ENCODE data around the gene POLN. TPM values are rescaled to one million over a fixed set of nuclear protein-coding genes. Genes with fewer than 3 reads are reported as not detected.
"Not testable (repeated sequence)": the region's sequence is repeated elsewhere in the genome, so short reads cannot be mapped to it uniquely, and the experiment has no call there.

The POLN gene
- total RNA-seq, 1 experiment from 2014 or later, result 0.26 TPM

- Histone ChIP-seq H3K27ac (ENCODE audit: low read length) (no peak overlapping the region), H3K9ac (ENCODE audit: low read length) (no peak overlapping the region), H2AFZ (ENCODE audit: low read length) (no peak overlapping the region), H3K4me2 (ENCODE audit: low read length) (peak overlapping the region; percentile 81), H4K20me1 (ENCODE audit: low read length) (no peaks in the 10 kb centered on the region), H3K79me2 (ENCODE audit: low read length) (peaks cover 4% of the 10 kb centered on the region; the same call in 1 of the 2 replicates), H3K27me3 (ENCODE audit: low read length) (no peaks in the 10 kb centered on the region), H3K9me2 (replicated peaks; ENCODE audit: low read length) (no peaks in the 10 kb centered on the region), H3K4me3 (ENCODE audit: low read length) (peak overlapping the region; percentile 76; the same call in 1 of the 2 replicates), H3K4me1 (ENCODE audit: insufficient read depth, low read length) (peaks cover 3% of the 10 kb centered on the region; the same call in 1 of the 2 replicates), H3K36me3 (ENCODE audit: low read depth, low read length) (no peaks in the 10 kb centered on the region), H3F3A (ENCODE audit: low read length, unreplicated experiment) (no peaks in the 10 kb centered on the region), H3K9me3 (ENCODE audit: low read length) (no peaks in the 10 kb centered on the region)
- BruUV-seq (replicated peaks), result no TSS peak
- ChIA-PET CTCF (no interaction called here), POLR2A (ENCODE audit: unreplicated experiment) (interaction anchor here (0.6 kb wide), 1 partner anchor 90 kb away, joined by 5 read pairs; no protein-coding TSS in a partner anchor)
- TF ChIP-seq EZH2phosphoT487 (IDR thresholded peaks at IDR 0.05; ENCODE audit: borderline replicate concordance, low read length), result no peak
- intact Hi-C loops (cut with micrococcal nuclease), result no loop called here
- DNase-seq (no peak), ATAC-seq (no peak)
These were observed 201.3 kb downstream of the POLN start for GRCh38 chr4:2040391-2041238.

- no peaks in the 10 kb centered on the region for H3K36me3 ChIP-seq (ENCODE audit: low read depth, low read length)
- no peak overlapping the region for H3K27ac ChIP-seq (ENCODE audit: low read length)
- H3K79me2 ChIP-seq (ENCODE audit: low read length), result no peaks in the 10 kb centered on the region
- no peaks in the 10 kb centered on the region for H3K4me1 ChIP-seq (ENCODE audit: insufficient read depth, low read length)
- no peak overlapping the region for H3K4me2 ChIP-seq (ENCODE audit: low read length)
- H3K9me3 ChIP-seq (ENCODE audit: low read length), result no peaks in the 10 kb centered on the region
- H3F3A ChIP-seq (ENCODE audit: low read length, unreplicated experiment), result no peaks in the 10 kb centered on the region
- intact Hi-C loops (cut with micrococcal nuclease), result no loop called here
- H3K27me3 ChIP-seq (ENCODE audit: low read length), result no peaks in the 10 kb centered on the region
- no peak overlapping the region for H3K9ac ChIP-seq (ENCODE audit: low read length)
- ATAC-seq, result no peak
- no peak overlapping the region for H3K4me3 ChIP-seq (ENCODE audit: low read length)
- no TSS peak for BruUV-seq (replicated peaks)
- no peak for DNase-seq
- H2AFZ ChIP-seq (ENCODE audit: low read length), result no peak overlapping the region
- H4K20me1 ChIP-seq (ENCODE audit: low read length), result no peaks in the 10 kb centered on the region
- no peaks in the 10 kb centered on the region for H3K9me2 ChIP-seq (replicated peaks; ENCODE audit: low read length)
- ChIA-PET CTCF (no interaction called here), POLR2A (ENCODE audit: unreplicated experiment) (no interaction called here)
- no peak for TF ChIP-seq EZH2 (IDR thresholded peaks at IDR 0.05; ENCODE audit: low read length, unreplicated experiment)
- no peak for TF ChIP-seq CTCF (conservative IDR thresholded peaks at IDR 0.05; ENCODE audit: low read depth, low read length)
- TF ChIP-seq EZH2phosphoT487 (IDR thresholded peaks at IDR 0.05; ENCODE audit: borderline replicate concordance, low read length), result no peak
These were observed 205.1 kb downstream of the POLN start for GRCh38 chr4:2036866-2037265.

GRCh38 chr4:2036327-2036726 is 205.6 kb downstream of the POLN start:
- Histone ChIP-seq H3K9ac (ENCODE audit: low read length) (no peak overlapping the region), H3K36me3 (ENCODE audit: low read depth, low read length) (no peaks in the 10 kb centered on the region), H3K9me2 (replicated peaks; ENCODE audit: low read length) (no peaks in the 10 kb centered on the region), H3K4me1 (ENCODE audit: insufficient read depth, low read length) (no peaks in the 10 kb centered on the region), H4K20me1 (ENCODE audit: low read length) (no peaks in the 10 kb centered on the region), H2AFZ (ENCODE audit: low read length) (no peak overlapping the region), H3F3A (ENCODE audit: low read length, unreplicated experiment) (no peaks in the 10 kb centered on the region), H3K27ac (ENCODE audit: low read length) (no peak overlapping the region), H3K4me2 (ENCODE audit: low read length) (no peak overlapping the region), H3K4me3 (ENCODE audit: low read length) (no peak overlapping the region), H3K27me3 (ENCODE audit: low read length) (no peaks in the 10 kb centered on the region), H3K79me2 (ENCODE audit: low read length) (no peaks in the 10 kb centered on the region), H3K9me3 (ENCODE audit: low read length) (no peaks in the 10 kb centered on the region)
- TF ChIP-seq EZH2phosphoT487 (IDR thresholded peaks at IDR 0.05; ENCODE audit: borderline replicate concordance, low read length) (no peak), EZH2 (IDR thresholded peaks at IDR 0.05; ENCODE audit: low read length, unreplicated experiment) (no peak), CTCF (conservative IDR thresholded peaks at IDR 0.05; ENCODE audit: low read depth, low read length) (no peak)
- CTCF ChIA-PET, result no interaction called here
- ATAC-seq, result no peak
- POLR2A ChIA-PET (ENCODE audit: unreplicated experiment), result no interaction called here
- no peak for DNase-seq
- intact Hi-C loops (cut with micrococcal nuclease), result no loop called here
- no TSS peak for BruUV-seq (replicated peaks)

GRCh38 chr4:2031161-2031560 is 210.8 kb downstream of the POLN start:
- POLR2A ChIA-PET (ENCODE audit: unreplicated experiment), result interaction anchor here (0.6 kb wide), 1 partner anchor 27 kb away, joined by 3 read pairs; no protein-coding TSS in a partner anchor
- BruUV-seq (replicated peaks); ATAC-seq: not testable (repeated sequence)

GRCh38 chr4:2027120-2027519 is 214.8 kb downstream of the POLN start:
- H3K9me3 ChIP-seq (ENCODE audit: low read length); H3K79me2 ChIP-seq (ENCODE audit: low read length); H3F3A ChIP-seq (ENCODE audit: low read length, unreplicated experiment); H3K36me3 ChIP-seq (ENCODE audit: low read depth, low read length); H3K4me2 ChIP-seq (ENCODE audit: low read length); H3K9me2 ChIP-seq (replicated peaks; ENCODE audit: low read length); POLR2A ChIA-PET (ENCODE audit: unreplicated experiment); H2AFZ ChIP-seq (ENCODE audit: low read length); H3K27me3 ChIP-seq (ENCODE audit: low read length); CTCF ChIA-PET; H3K9ac ChIP-seq (ENCODE audit: low read length); H3K27ac ChIP-seq (ENCODE audit: low read length); BruUV-seq (replicated peaks); DNase-seq; ATAC-seq; H4K20me1 ChIP-seq (ENCODE audit: low read length); H3K4me3 ChIP-seq (ENCODE audit: low read length); H3K4me1 ChIP-seq (ENCODE audit: insufficient read depth, low read length): not testable (repeated sequence)
- intact Hi-C loops (cut with micrococcal nuclease), result loop anchor here (10.0 kb wide), 1 partner anchor 158 kb away; no protein-coding TSS in a partner anchor

More at GRCh38 chr4:2031161-2031560, 210.8 kb downstream of the POLN start:
- H3K4me1 ChIP-seq (ENCODE audit: insufficient read depth, low read length); H3K36me3 ChIP-seq (ENCODE audit: low read depth, low read length); H3F3A ChIP-seq (ENCODE audit: low read length, unreplicated experiment); H3K4me3 ChIP-seq (ENCODE audit: low read length); H3K27me3 ChIP-seq (ENCODE audit: low read length); intact Hi-C loops (cut with micrococcal nuclease); H3K4me2 ChIP-seq (ENCODE audit: low read length); H2AFZ ChIP-seq (ENCODE audit: low read length); H3K27ac ChIP-seq (ENCODE audit: low read length); H3K9ac ChIP-seq (ENCODE audit: low read length); H3K79me2 ChIP-seq (ENCODE audit: low read length); H3K9me2 ChIP-seq (replicated peaks; ENCODE audit: low read length); H3K9me3 ChIP-seq (ENCODE audit: low read length); H4K20me1 ChIP-seq (ENCODE audit: low read length); CTCF ChIA-PET; DNase-seq: not testable (repeated sequence)

Data from PC-3 (cell line).